GM18867 (cell line): ENCODE measurements around the gene CABP5.
"Not testable (repeated sequence)": the region's sequence is repeated elsewhere in the genome, so short reads cannot be mapped to it uniquely, and the experiment has no call there.

ENCODE experiments used
- ATAC-seq: cut with Tn5 transposase; IDR thresholded peaks from one replicate; pipeline ENCODE4 v1.9.1; 2021; ENCODE audit warnings: mild to moderate bottlenecking, moderate library complexity; ENCODE audit not compliant: unreplicated experiment

CABP5 gene

GRCh38 chr19:48043675-48044258 is at the start of gene CABP5:
TSS of gene CABP5 (minus strand) at chr19:48044079. CDS start at chr19:48043922, 157 bp downstream.
- no peak for ATAC-seq

- not testable (repeated sequence) for ATAC-seq
Observed at GRCh38 chr19:48091111-48091718, 47.3 kb upstream of the CABP5 start.

GRCh38 chr19:48090281-48090802 is 46.5 kb upstream of the CABP5 start:
- ATAC-seq: no peak

DNA sequence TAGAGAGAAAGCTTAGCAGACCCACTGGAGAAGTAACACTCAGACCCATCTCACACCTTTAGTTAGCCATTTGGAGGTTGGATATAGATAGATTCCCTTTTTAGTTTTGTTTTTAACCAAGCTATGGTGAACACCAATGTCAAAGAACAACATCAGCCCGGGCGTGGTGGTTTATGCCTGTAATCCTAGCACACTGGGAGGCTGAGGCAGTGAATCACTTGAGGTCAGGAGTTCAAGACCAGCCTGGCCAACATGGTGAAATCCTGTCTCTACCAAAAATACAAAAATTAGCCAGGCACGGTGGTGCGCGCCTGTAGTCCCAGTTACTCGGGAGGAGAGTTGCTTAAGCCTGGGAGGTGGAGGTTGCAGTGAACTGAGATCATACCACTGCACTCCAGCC is 45.1 kb upstream of the CABP5 start:
- not testable (repeated sequence) for ATAC-seq

- no peak for ATAC-seq
Observed at GRCh38 chr19:48085904-48086864, 42.3 kb upstream of the CABP5 start.

- no peak for ATAC-seq
Observed at GRCh38 chr19:48085076-48085475, 41.2 kb upstream of the CABP5 start.

GRCh38 chr19:48081106-48081505 is 37.2 kb upstream of the CABP5 start:
- no peak for ATAC-seq

- ATAC-seq: not testable (repeated sequence)
Observed at GRCh38 chr19:48070177-48070769, 26.4 kb upstream of the CABP5 start.

DNA sequence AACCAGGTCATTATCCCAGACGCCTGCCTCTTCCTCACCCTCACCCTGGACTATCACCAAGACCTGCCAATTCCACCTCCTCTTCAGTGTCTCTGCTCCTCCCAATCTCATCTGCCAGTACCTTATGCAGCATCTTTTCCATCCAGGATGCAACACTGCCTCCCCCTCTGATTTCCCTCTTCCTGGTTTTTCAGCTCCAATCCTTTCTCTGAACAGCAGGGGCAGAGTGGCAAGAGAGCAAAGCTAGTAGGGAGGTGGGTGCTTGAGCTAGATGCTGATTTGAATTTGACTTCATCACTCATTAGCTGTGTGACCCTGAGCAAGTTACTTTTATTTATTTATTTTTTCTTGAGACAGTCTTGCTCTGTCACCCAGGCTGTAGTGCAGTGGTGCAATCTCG is 25.6 kb upstream of the CABP5 start:
- ATAC-seq: no peak

- no peak for ATAC-seq
Observed at GRCh38 chr19:48064509-48064908, 20.6 kb upstream of the CABP5 start.

- no peak for ATAC-seq
Observed at GRCh38 chr19:48061401-48062344, 17.8 kb upstream of the CABP5 start.

DNA sequence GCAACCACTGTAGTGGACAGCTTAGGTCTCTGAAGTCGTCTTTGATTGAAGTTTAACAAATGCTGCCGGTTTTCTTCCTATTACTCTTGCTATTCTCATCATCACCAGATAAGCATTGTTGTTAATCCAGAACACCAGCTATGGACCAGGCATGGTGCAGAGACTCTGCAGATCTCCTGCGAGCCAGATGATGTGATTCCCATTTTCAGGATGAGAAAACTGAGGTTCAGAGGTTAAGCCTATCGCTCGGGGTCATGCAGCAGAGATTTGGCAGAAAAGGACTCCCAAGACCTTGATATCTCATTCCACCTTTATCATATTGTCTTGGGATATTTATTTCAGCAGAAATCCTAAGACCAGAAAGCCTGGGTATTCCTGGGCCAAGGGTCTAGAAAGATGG is 16.5 kb upstream of the CABP5 start:
- ATAC-seq: no peak

DNA sequence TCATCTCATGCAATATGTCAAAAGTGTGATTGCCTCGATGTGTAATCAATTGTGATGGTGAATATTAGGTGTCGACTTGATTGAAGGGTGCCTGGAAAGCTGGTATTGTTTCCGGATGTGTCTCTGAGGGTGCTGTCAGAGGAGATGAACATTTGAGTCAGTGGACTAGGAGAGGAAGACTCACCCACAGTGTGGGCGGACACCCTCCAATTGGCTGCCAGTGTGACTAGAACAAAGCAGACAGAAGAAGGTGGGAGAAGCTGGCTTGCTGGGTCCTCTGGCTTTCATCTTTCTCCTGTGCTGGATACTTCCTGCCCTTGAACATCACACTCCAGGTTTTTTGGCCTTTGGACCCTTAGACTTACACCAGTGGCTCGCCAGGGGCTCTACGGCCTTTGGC is 15.5 kb upstream of the CABP5 start:
- ATAC-seq: no peak

DNA sequence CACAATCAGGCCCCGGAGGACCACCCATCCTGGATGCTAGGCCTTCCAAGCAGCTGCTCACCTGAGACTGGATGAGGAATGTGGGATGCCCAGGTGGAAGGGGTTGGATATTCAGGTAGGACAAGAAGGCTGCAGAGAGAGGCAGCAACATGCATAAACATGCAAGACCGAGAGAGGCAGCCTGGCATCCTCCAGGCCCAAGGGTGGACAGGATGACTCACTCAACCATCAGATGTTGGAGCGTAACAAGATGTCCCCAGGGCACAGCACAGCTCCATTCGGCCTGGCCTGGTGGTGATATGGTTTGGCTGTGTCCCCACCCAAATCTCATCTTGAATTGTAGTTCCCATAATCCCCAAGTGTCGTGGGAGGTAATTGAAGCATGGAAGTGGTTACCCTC is 10.0 kb upstream of the CABP5 start:
- no peak for ATAC-seq

GRCh38 chr19:48053076-48053475 is 9.2 kb upstream of the CABP5 start:
- ATAC-seq: no peak

GRCh38 chr19:48051335-48052033 is 7.6 kb upstream of the CABP5 start:
- no peak for ATAC-seq

DNA sequence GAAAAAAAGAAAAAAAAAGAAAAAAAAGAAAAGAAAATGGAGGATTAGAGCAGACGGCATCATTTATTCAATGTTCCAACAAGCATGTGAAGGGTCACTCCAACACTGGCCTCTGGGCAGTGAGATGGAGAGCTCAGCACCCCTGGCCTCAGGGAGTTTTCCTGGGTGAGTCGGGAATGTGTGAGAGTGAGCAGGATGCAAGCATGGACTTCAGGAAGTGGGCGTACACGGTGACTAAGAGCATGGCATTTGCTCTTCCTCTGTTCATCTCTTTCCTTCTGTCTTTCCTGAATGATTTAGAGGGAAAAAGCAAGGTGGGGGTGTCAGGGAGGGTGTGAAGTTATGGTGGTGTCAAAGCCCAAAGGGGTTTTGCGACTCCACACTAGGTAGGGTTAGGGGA is 682 bp upstream of the CABP5 start:
- no peak for ATAC-seq

- no peak for ATAC-seq
Observed at GRCh38 chr19:48041877-48042580, 1.9 kb downstream of the CABP5 start.

GRCh38 chr19:48036765-48037164 is 7.1 kb downstream of the CABP5 start:
- ATAC-seq: no peak
